Measurements from ENCODE around the gene CATSPERZ.

- TF ChIP-seq CTCF (IDR thresholded peaks at IDR 0.05), result no peak
- no peak for TF ChIP-seq EP300 (IDR thresholded peaks at IDR 0.05; ENCODE audit: low read depth)
- TF ChIP-seq POLR2A (IDR thresholded peaks at IDR 0.05), result no peak
Observed at GRCh38 chr11:64297699-64298358, 2.3 kb upstream of the CATSPERZ start.

All from transverse colon (tissue), 3 donors.